Measurements from ENCODE around the gene ITPRID1.

The ITPRID1 gene

DNA sequence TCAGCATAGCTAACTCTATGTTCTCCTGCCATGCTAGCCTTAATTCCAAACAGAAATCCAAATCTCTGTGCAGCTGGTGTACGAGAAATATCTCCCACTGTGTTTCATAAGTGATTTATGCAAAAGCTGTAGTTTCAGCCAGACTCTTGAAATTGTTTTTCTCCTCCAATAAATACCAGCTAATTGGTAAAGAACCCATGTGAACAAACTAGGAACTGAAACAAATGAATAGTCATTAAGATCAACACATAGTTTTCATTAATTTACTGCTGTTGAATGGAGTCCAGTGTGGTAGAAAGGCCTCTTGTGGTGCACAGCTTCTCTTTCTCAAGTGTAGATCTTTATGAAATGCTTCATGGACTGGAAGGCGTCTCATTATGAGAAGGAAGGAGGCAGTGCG is 191.5 kb downstream of the ITPRID1 start:
- DNase-seq, result no peak

DNA sequence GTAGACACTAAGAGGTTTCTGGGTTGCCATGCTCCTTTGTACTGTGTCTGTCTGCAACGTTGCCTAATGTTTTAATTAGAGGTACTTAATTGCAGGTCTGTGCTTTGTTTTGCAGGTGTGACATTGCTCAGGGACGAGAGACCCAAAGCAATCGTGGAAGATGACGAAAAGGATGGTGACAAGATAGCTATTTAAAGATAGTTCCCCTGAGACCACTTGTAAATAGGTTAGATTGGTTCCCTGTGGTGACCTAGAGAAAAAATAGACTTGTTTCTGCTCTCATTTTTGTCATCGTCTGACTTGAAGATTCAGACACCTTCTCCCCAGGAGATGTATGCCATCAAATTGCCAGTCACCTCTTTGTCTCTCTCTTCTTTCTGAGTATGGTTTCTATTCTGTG is 193.2 kb downstream of the ITPRID1 start:
- DNase-seq, result no peak

All from NCI-H1930 (cell line).